AG04450 (cell line): ENCODE measurements around the gene DEGS2. TPM values are rescaled to one million over a fixed set of nuclear protein-coding genes. Genes with fewer than 3 reads are reported as not detected.

ENCODE experiments used
- CTCF ChIA-PET: fragments of 300-600, 350-600 bp; formaldehyde crosslinking; extraction: SDS; loops from one replicate; lab custom pipeline; 2022; ENCODE audit warnings: antibody characterized with exemption, inconsistent platforms; lab: Charles Lee
- POLR2A ChIA-PET: fragments of 350-600 bp; formaldehyde crosslinking; extraction: SDS; loops from one replicate; lab custom pipeline; 2021; ENCODE audit warnings: antibody characterized with exemption, inconsistent platforms; lab: Yijun Ruan, JAX
- DNase-seq: peaks from one replicate; pipeline ENCODE4 v3.0.0-alpha.2; 2011; ENCODE audit warnings: low read depth, low spot score
- H3K27ac ChIP-seq: one replicate; pipeline ENCODE4 v1.5.1; 2012; ENCODE audit warnings: low read depth, low read length, control low read depth
- H3K27me3 ChIP-seq: one replicate; pipeline ENCODE4 v1.6.0; 2012; ENCODE audit warnings: low read length; ENCODE audit not compliant: control insufficient read depth, insufficient read depth
- H3K4me3 ChIP-seq: 2 replicates; pipeline ENCODE4 v1.5.1; 2011; ENCODE audit warnings: mild to moderate bottlenecking, low read depth, low read length, control low read depth
- H3K9me3 ChIP-seq: 2 replicates; pipeline ENCODE4 v1.5.1; 2012; ENCODE audit warnings: low read length; ENCODE audit not compliant: control insufficient read depth, insufficient read depth
- CTCF ChIP-seq: IDR thresholded peaks from 2 replicates; pipeline ENCODE4 v1.5.1; 2011; ENCODE audit warnings: low read depth, low read length, control low read depth, inconsistent platforms
- polyA plus RNA-seq: library from polyadenylated mRNA; depleted of rRNA; stranded (reverse); fragments of >200 nt; gene quantifications from 2 replicates; pipeline ENCODE4 v1.2.3, GENCODE V29; 2011

Gene DEGS2
- polyA plus RNA-seq, 1 experiment, result not detected

DNA sequence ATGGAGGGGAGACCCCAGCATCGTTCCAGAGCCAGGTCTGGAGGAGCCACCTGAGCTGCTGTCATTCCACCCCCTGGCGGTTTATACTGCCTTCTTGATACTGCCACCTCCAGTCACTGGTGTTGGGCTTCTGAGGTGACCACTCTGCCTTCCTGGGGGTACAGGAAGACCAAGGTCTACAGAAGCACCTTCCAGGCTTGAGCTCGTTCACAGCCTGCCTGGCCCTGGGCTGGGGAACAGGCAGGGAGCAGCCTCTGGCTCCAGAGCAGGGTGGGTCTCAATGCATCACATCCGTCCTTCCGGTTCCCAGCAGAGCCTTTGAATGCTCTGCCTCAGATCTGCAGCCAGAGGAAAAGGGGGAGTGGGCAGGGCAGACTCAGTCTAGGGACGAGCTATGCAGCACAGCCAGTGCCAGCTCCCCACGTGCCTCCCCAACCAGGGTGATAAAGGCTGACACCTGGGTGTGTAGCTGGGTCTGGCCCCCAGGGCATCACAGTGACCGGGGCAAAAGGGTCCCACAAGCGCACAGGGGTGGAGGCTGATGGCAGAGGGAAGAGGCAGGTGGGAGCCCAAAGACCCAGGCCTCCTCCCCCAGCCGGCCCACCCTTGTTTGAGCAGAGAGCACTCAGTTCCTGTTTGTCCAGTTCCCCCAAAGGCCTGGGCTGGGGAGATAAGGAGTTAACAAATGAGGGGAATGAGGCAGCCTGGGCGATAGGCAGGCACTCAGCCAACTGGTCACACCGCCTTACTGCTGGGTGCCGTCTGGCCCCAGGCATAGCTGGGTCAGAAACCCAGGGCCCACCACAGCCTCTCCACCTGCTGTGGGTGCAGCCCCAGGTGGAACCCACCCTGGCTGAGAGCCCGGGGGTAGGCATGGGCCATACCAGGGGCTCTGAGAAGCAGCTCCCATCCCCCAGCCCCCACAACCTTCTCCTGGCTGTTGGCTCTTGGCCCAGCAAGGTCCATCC is 17.1 kb downstream of the DEGS2 start:
- Histone ChIP-seq H3K27me3 (no peaks in the 10 kb centered on the region), H3K4me3 (no peak overlapping the region), H3K27ac (no peak overlapping the region), H3K9me3 (no peaks in the 10 kb centered on the region; the same call in 1 of the 2 replicates)
- no peak for DNase-seq
- ChIA-PET CTCF (interaction anchor here (1.6 kb wide), 1 partner anchor 51 kb away, joined by 4 read pairs; no protein-coding TSS in a partner anchor), POLR2A (interaction anchor here (0.6 kb wide), 1 partner anchor 10 kb away, joined by 3 read pairs; no protein-coding TSS in a partner anchor)
- no peak for TF ChIP-seq CTCF

GRCh38 chr14:100141098-100141497 is 18.3 kb downstream of the DEGS2 start:
- Histone ChIP-seq H3K9me3 (no peaks in the 10 kb centered on the region), H3K27ac (no peak overlapping the region), H3K27me3 (no peaks in the 10 kb centered on the region), H3K4me3 (no peak overlapping the region)
- ChIA-PET POLR2A (interaction anchor here (0.6 kb wide), 1 partner anchor 12 kb away, joined by 3 read pairs; no protein-coding TSS in a partner anchor), CTCF (interaction anchor here (0.6 kb wide), 1 partner anchor 239 kb away, joined by 3 read pairs; no protein-coding TSS in a partner anchor)
- TF ChIP-seq CTCF, result no peak
- no peak for DNase-seq

DNA sequence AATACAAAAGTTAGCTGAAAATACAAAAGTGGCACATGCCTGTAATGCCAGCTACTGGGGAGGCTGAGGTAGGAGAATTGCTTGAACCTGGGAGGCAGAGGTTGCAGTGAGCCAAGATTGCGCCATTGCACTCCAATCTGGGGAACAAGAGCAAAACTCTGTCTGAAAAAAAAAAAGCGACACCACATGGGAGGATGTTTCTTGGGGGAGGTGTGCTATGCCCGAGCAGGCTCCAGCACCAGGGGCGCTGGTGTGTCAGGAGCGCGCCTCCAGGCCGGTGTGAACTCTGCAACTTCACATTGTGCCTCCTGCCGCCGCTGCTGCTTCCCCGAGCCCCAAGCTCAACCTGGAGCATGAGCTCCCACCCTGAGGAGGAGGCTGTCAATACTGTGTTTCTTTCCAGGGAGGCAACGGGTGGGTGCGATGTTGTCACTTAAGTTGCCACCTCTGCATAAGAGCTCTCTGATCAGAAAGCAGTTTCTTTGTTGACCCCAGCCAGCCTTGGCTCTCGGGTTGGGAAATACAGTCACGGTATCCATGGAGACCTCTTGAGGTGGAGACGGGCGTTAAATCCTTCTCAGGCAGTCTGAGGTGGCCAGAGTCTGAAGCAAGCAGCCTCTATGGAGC is 18.9 kb downstream of the DEGS2 start:
- ChIA-PET POLR2A (interaction anchor here (0.6 kb wide), 1 partner anchor 155 kb away, joined by 5 read pairs; no protein-coding TSS in a partner anchor), CTCF (interaction anchor here (0.5 to 1.0 kb wide), 3 partner anchors 23 to 239 kb away, joined by 3 read pairs; no protein-coding TSS in a partner anchor)
- Histone ChIP-seq H3K4me3 (no peak overlapping the region), H3K27me3 (no peaks in the 10 kb centered on the region), H3K9me3 (no peaks in the 10 kb centered on the region), H3K27ac (no peak overlapping the region)
- no peak for DNase-seq
- peak; percentile 48 for TF ChIP-seq CTCF

- DNase-seq, result no peak
- H3K4me3 ChIP-seq, result no peak overlapping the region
- ChIA-PET POLR2A (no interaction called here), CTCF (interaction anchor here (1.0 kb wide), 1 partner anchor 147 kb away, joined by 3 read pairs; no protein-coding TSS in a partner anchor)
- TF ChIP-seq CTCF, result no peak
- H3K9me3 ChIP-seq, result no peaks in the 10 kb centered on the region
- no peak overlapping the region for H3K27ac ChIP-seq
- no peaks in the 10 kb centered on the region for H3K27me3 ChIP-seq
Measured at GRCh38 chr14:100138955-100139354, 20.5 kb downstream of the DEGS2 start.
